Mesothelial cell of epicardium (in vitro differentiated cells): ENCODE data around the gene ZBTB7B. TPM values are rescaled to one million over a fixed set of nuclear protein-coding genes. Genes with fewer than 3 reads are reported as not detected.

ENCODE experiments used
- DNase-seq, 2 experiments: peaks; one replicate each; pipeline ENCODE4 v3.0.0; 2021; ENCODE audit warnings: low spot score in 2 of 2; ENCODE audit not compliant: unreplicated experiment in 2 of 2
- H3K27ac Mint-ChIP-seq: 2 replicates; pipeline ENCODE4 v1.8.0; 2021; ENCODE audit warnings: mixed read lengths
- H3K27me3 Mint-ChIP-seq: 2 replicates; pipeline ENCODE4 v1.8.0; 2021; ENCODE audit warnings: low read depth, mixed read lengths
- H3K36me3 Mint-ChIP-seq: 2 replicates; pipeline ENCODE4 v1.8.0; 2021; ENCODE audit warnings: mixed read lengths
- H3K4me1 Mint-ChIP-seq: 2 replicates; pipeline ENCODE4 v1.8.0; 2021; ENCODE audit warnings: mixed read lengths
- H3K4me3 Mint-ChIP-seq: 2 replicates; pipeline ENCODE4 v1.8.0; 2021; ENCODE audit warnings: mild to moderate bottlenecking, moderate library complexity, mixed read lengths
- H3K9me3 Mint-ChIP-seq: 2 replicates; pipeline ENCODE4 v1.8.0; 2021; ENCODE audit warnings: mixed read lengths
- CTCF ChIP-seq: fragments of 200-600 bp; sonication (generic); IDR thresholded peaks from one replicate; pipeline ENCODE4 v1.5.0; 2021; ENCODE audit warnings: antibody characterized with exemption; ENCODE audit not compliant: unreplicated experiment
- total RNA-seq: library from RNA; stranded (reverse); gene quantifications from 3 replicates; pipeline ENCODE4 v1.2.1, GENCODE V29; 2021

ZBTB7B gene
- total RNA-seq, 1 donor from 2014 or later = 21.7 TPM

GRCh38 chr1:154969860-154970452 lies 32.6 kb upstream of the ZBTB7B start:
- H3K27me3 Mint-ChIP-seq = no peaks in the 10 kb centered on the region
- no peak for DNase-seq
- H3K36me3 Mint-ChIP-seq = peaks cover 9% of the 10 kb centered on the region
- peak overlapping the region; percentile 59 for H3K4me3 Mint-ChIP-seq
- H3K9me3 Mint-ChIP-seq = no peaks in the 10 kb centered on the region
- TF ChIP-seq CTCF = no peak
- peaks cover 40% of the 10 kb centered on the region for H3K4me1 Mint-ChIP-seq
- peak overlapping the region; percentile 13 for H3K27ac Mint-ChIP-seq

GRCh38 chr1:154970631-154971340 lies 31.8 kb upstream of the ZBTB7B start, which contains the start of gene SHC1:
Gene SHC1, minus strand, starts transcription at chr1:154970747. Its CDS starts 221 bp downstream, at chr1:154970526.
- Mint-ChIP-seq H3K36me3 (peaks cover 5% of the 10 kb centered on the region), H3K27me3 (no peaks in the 10 kb centered on the region), H3K9me3 (no peaks in the 10 kb centered on the region), H3K27ac (peak within 1 kb of the TSS; percentile 13), H3K4me1 (peaks cover 40% of the 10 kb centered on the region), H3K4me3 (peak within 1 kb of the TSS; percentile 59)
- peak; percentile 74 to 85 for DNase-seq
- no peak for TF ChIP-seq CTCF

DNA sequence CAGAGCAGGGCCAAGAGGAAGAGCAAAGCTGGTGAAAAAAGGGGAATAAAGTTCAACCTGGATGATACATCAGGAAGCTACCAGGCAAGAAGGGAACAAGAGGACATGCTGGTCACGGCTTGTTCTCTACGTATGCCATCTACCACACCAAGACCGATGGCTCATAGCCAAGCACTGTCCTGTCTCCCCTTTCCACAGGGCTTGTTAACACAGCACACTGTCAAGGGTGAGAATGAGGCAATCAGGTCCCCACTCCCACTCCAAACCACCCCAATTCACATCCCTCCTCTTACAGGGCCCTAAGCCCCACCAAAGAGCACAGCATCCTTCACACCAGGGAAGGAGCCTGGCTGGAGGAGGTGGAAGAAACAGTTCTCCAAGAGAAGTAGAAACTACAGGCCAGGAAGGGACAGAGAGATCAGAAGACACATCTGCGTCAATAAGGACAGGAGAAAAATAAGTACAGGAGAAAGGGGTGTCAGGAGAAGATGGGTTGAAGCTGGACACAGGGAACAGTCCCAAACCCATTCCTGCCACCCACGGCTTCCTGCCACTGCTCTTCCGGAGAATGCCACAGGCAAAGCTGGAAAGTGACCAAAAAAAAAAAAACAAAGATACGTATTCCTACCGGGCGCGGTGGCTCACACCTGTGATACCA lies 31.1 kb upstream of the ZBTB7B start:
- Mint-ChIP-seq H3K4me3 (peak overlapping the region; percentile 59), H3K36me3 (peaks cover 5% of the 10 kb centered on the region), H3K4me1 (peaks cover 40% of the 10 kb centered on the region), H3K9me3 (no peaks in the 10 kb centered on the region), H3K27me3 (no peaks in the 10 kb centered on the region), H3K27ac (no peak overlapping the region)
- TF ChIP-seq CTCF = no peak
- DNase-seq = no peak

DNA sequence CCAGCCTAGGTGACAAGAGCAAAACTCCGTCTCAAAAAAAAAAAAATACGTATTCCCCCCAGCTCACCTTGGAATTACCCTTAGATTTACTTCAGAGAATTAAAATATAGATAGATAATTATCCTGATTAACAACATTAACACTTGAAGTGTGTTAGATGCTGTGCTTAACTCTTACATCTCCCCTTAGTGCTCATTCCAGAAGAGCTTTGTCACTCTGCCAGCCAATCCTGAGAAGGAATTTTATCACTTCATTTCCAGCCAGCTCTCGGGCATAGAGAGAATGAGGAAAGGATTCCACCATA lies 30.4 kb upstream of the ZBTB7B start:
- Mint-ChIP-seq H3K36me3 (peaks cover 5% of the 10 kb centered on the region), H3K4me3 (no peak overlapping the region), H3K9me3 (no peaks in the 10 kb centered on the region), H3K4me1 (peaks cover 40% of the 10 kb centered on the region), H3K27ac (no peak overlapping the region), H3K27me3 (no peaks in the 10 kb centered on the region)
- DNase-seq = no peak
- no peak for TF ChIP-seq CTCF

DNA sequence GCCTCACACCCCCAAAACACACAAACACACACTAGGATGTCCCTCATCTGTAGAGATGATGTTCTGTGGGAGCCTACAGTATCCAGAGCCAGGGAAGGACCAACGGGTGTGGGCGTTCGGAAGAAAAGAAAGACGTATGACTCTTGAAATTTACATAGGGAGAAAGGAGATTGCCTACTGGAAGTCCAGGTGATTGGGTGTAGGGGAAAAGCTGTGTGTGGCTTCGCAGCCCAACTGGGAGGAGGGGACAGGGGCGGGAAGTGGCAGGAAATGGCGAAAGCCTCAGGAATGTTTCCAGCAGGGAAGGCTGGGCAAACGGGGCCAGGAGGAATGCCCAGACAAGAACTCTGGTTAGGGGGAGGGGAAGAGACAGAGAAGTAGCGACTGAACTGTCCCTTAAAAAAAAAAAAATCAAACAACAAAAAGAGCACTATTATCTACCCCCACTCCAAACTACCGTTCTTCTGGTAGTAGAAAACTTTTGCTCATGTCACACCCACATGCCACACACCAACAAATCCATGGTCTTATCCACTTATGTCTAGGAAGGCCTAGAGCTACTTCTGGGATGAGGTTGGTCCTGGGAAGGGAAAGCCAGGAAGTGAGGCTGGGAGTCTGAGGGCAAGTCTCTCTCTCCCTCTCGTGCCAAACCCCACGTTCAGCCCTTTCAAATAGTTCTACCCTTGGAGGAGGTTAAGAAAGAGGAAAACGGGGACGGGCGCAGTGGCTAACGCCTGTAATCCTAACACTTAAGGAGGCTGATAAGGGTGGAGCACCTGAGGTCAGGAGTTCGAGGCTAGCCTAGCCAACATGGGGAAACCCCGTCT lies 29.9 kb upstream of the ZBTB7B start:
- Mint-ChIP-seq H3K4me3 (no peak overlapping the region), H3K9me3 (no peaks in the 10 kb centered on the region), H3K27ac (no peak overlapping the region), H3K36me3 (peaks cover 5% of the 10 kb centered on the region), H3K4me1 (peaks cover 43% of the 10 kb centered on the region), H3K27me3 (no peaks in the 10 kb centered on the region)
- no peak for TF ChIP-seq CTCF
- DNase-seq = peak in 1 of 2 experiments; percentile 61
